ENCODE measurements around the gene TAX1BP3.

TAX1BP3 gene

DNA sequence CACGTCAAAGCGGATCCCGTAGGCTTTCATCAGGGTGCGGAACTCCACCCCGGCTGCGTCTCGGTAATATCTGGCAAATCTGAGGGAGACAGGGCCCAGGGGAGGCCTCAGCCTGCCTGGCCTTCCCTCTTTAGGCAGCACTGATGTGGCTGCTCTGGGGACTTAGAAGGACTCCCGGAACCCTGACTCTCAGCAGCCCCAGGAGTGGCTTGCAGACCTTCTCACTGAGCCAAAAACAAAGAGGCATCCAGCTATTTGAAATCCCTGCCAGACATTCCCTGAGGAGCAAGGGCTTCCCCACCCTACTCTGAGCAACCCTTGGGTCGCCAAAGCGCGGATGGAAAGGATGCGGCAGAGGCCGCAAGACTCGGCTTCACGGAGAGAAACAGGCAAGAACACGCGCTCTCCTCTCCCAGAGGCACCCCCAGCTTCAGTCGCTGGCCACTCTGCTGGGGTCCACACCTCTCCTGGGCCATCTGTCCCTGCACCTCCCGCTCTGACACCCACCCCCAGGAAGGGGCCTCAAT lies 19.7 kb upstream of the TAX1BP3 start:
- DNase-seq (ENCODE audit: low read depth): no peak

DNA sequence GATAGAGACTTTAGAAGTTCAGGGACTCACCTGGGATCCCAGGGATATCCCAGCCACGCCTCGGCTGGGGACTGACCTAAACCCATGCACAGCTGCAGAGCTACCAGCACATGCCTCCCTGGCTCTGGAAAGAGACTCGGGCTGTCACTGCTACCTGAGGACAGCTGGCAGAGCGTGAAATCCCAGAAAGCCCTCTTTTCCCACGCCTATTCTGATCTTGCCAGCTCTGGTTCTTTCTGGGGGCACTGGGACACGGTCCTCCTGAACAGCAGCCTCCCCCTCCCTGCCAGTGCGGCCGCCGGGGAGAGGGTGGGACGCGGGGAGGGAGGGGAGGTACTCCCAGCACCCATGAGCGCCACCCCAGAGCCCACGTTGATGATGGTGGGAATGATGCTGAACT lies 16.8 kb upstream of the TAX1BP3 start:
- DNase-seq (ENCODE audit: low read depth): no peak

DNA sequence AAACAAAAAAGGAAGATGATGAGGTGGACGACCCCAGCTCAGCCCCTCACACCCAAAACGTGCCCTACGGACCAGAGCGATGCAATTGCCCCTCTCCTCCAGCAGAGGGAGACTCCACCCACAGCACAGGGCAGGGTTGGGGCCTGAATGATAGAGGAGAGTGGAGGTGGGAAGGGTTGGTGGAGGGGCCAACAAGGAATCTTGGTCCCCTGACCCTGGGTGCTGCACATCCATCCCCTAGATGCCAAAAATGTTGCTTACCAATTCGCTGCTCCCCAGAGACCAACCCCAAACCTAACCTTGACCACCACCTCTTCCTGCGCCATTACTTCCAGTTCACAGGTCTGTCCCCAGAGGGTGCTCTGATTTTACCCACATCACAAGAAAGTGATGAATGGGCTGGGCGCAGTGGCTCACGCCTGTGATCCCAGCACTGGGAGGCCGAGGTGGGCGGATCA lies 14.7 kb upstream of the TAX1BP3 start:
- no peak for DNase-seq (ENCODE audit: low read depth)

DNA sequence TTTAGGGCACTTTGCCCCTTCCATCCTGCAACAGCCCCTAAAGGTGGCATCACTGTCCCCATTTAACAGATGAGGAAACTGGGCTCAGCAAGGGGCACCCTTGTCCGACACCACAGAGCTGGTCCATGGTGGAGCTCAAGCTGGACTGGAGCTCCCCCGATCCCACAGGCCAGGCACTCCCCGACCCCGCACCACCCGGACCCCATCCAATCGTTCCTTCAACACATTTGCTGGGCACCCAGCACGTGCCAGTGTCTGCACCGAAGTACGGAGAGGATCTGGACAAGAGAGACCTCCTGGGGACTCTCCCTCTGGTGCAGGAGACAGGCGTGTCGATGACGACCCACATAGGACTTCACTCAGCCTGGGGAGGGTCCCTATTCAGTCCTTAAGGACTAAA lies 13.7 kb upstream of the TAX1BP3 start:
- DNase-seq (ENCODE audit: low read depth): no peak

DNA sequence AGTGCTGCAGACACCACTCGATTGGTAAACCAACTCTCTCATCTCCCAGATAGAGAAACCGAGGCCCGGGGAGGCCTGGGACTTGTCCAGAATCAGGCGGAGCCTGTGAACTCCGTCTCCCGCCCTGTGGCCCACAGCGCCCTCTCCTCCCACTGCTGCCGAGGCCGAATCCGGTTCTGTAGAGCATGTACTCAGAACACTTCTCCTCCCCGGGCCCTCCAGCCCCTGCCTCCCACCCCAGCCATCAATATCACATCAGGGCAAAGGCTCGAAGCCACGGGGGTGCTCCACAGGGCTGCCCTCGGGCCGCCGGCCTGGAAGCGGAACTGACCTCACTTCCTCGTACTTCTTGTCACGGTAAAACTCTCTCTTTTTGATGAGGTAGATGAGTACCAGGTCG lies 13.2 kb upstream of the TAX1BP3 start:
- DNase-seq (ENCODE audit: low read depth): no peak

DNA sequence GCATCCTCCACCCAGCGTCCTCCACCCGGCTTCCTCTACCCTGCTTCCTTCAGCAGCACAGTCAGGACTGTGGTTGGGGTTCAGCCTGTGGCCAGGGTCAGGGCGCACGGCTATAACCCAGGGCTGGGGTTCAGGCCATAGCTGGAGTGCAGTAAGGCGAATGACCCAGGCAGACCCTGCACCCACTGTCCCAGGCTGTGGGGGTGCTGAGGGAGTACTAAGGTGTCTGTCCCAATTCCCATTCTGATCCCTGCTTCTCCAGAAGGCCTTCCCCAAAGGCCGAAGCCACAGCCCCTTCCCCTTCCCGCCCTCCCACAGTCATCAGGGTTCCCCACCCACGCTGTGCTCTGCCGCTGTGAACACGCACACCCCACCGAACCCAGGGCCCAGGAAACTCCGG lies 12.7 kb upstream of the TAX1BP3 start:
- no peak for DNase-seq (ENCODE audit: low read depth)

DNA sequence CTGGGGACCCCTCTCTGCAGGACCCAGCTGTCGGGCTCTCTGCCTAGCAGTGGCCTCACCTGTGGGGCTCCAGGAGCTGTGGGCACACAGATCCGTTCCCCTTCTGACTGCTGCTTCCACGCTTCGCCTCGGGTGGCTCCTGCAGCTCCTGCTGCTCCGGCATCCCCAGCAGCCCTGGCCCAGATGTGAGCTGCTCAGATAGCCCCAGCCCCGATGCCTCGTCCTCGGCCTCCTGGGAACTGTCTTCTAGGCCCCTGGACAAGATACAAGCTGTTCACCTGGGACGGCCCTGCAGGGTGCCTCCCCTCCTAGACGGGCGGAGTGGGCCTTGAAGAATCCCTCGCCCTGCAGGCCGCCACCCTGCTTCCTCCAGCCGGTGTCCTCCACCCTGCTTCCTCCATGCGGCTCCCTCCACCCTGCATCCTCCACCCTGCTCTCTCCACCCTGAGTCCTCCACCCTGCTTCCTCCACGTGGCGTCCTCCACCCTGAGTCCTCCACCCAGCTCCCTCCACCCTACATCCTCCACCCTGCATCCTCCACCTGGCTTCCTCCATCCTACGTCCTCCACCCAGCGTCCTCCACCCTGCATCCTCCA lies 11.3 kb upstream of the TAX1BP3 start:
- DNase-seq (ENCODE audit: low read depth): no peak

DNA sequence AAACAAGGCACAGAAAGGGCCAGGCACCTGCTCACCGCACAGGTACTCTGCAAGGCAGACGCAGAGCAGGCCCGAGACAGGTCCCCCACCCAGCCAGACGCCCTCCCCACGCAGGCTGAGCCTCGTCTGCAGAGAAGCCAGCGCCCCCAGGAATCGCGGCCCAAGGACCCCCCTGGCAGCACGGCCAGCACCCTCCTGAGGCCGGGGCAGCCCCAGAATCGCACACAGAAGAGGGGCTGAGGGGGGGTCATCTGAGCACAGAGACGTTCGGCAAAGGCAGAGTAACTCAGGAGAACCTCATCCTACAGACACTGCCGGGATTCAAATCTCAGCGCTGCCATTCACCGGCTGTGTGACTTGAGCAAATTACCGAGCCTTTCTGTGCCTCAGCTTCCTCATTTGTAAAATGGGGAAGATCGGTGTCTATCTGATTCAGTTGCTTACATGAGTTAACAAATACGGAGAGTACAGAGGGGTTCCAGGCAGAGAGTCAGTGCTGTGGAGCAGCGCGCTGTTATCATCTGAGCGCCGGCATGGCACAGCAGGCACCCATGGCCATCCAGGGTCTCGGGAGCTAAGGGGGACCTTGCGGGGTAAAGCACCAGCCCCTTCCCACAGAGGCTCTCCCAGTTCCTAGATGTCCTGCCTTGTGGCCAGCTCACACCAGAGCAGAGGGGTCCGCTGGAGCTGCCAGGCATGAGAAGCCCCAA lies 10.6 kb upstream of the TAX1BP3 start:
- no peak for DNase-seq (ENCODE audit: low read depth)

DNA sequence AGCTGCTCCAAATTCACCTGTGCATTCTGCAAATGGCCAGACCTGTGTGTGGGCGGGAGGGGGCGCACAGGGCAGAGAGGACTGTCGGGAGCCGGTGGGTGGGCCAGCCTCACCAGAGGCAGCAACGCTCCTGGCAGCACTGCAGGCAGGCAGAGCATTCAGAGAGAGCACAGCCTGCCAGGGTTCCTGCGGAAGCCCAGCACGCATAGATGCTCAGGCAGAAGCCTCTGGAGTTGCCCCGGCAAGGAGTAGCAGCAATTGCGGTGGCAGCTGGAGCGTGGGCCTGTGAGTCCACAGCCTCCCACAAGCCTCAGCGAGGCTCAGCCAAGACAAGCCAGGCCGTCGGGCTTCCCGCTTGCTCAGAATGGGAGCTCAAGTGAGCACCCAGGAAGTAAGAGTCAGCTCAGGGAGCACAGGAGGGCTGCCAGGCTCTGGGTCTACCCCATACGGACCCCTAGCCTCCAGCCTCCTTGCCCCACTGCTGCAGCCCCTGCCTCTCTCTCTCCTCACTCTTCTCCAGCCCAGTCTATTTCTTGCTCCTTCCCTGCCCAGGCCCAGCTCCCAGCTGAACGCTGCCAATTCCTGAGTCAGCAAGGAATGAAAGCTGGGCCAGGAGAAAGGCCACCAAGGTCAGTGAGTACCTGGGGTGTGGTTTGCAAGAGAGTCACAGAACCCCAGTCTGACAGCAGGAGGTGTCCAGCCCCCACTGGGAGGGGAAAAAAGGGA lies 9.9 kb upstream of the TAX1BP3 start:
- DNase-seq (ENCODE audit: low read depth): no peak

DNA sequence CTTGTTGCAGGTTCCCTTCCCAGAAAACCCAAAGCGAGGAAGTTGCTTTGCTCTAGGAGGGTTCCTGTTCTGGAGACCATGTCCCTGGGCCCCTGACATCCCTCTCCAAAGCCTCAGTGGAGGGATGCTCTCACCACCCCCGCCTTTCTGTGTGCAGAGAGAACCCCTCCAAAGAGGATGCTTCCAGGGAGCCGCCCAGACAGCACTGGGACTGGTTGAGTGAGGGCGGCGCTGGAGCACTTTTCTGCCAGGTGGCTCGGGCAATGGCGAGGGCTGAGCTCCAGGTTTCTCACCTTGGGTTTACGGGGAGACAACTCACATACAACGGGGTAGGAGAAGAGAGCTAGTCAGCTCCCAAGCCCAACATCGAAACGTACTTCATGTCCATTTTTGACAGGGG lies 7.5 kb upstream of the TAX1BP3 start:
- DNase-seq (ENCODE audit: low read depth): no peak

DNA sequence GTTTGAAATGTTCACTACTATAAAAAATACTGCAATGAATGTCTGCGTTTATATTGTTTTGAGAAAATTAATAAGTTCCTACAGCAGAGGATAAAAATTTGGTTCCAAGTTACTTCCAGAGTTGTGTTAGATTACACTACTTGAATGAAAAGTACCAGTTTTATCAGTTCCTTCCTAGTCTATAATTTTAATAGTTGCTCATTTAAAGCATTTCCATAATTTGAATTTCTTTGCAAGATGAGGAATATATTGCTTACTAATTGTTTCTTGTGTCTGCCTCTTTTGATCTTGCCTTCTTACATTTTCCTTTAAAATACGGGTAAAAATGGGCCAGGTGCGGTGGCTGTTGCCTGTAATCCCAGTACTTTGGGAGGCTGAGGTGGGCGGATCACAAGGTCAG lies 4.2 kb upstream of the TAX1BP3 start:
- DNase-seq (ENCODE audit: low read depth): no peak

DNA sequence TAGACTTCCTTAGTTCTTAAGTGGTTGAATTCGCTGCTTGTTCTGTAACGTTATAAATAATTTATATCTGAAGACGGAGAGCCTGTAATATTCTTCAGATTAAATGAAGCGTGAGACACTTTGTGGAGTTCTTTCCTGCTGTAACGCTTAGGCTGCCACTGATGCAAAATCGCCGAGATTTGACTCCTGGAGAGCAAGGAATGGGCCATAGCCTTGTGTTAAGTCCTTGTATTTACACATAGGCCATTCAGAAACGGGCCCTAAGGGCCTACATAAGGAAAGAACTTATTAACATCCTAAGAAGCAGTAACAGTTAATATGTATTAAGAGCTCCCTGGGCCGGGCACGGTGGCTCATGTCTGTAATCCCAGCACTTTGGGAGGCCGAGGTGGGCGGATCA lies 1.2 kb upstream of the TAX1BP3 start:
- DNase-seq (ENCODE audit: low read depth): no peak

DNA sequence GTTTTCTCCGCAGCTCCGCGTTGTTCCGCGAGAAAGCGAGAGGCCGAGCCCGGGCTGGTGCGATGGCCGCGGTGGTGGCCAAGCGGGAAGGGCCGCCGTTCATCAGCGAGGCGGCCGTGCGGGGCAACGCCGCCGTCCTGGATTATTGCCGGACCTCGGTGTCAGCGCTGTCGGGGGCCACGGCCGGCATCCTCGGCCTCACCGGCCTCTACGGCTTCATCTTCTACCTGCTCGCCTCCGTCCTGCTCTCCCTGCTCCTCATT lies 638 bp upstream of the TAX1BP3 start:
- no peak for DNase-seq (ENCODE audit: low read depth)

DNA sequence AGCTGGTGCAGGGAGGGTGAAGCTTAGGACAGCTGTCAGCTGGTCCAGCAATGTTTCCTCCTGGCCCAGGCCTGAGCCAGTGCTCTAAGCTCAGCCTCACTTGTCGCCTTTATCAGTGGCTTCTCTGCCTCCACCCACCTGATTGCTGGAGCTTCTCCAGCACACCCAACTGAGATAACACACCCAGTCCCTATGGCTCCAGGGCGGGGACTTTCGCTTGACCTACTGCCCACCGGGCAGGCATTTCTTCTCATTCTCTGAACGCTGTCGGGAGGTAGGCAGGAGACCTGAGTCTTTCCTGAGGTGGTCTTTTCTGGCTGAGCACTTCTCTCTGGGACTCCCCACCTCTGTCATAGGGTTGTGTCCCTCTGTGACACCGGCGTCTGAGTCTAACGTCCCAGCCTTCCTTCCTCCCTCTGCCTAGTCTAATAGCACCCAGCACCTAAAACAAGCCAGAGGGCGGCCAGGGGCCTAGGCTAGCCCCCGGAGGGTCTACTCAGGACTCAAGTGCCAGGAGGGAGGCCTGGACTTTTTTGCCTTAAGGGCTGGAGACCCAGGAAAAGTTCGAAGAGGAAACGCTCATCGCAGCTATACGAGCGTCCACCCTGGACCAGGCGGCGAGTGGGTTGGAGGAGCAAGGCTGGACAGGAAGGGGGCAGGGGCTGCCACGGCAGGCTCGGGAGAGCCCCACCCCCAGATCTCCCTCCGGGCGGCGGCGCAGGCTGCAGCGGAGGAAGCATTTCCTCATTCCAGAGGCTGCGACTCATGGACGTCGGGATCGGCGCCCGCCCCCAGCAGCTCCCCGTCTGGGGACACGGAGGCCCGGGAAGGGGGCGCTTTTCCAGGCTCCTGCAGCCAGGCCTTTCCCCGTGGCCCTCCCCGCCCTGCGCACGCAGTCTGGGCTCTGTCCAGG lies 756 bp downstream of the TAX1BP3 start:
- peak; percentile 93 for DNase-seq (ENCODE audit: low read depth)

DNA sequence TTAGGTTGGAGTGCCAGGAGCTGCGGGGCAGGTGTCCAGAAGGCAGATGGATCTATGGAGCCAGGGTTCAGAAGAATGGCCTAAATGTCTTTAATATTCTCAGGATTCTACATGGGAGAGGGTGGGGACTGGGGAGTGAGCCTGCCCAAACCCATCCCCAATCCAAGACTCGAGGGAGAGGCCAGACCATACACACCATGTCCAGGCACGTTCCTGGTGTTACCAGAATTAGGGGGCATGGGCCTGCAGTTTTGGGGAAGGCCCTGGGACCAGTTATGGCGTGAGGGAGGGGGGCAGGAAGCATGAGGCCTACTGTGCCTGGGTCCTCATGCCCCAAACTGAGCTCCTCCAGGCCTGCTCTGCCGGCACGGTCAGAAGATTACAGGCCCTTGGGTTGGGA lies 1.9 kb downstream of the TAX1BP3 start:
- no peak for DNase-seq (ENCODE audit: low read depth)

DNA sequence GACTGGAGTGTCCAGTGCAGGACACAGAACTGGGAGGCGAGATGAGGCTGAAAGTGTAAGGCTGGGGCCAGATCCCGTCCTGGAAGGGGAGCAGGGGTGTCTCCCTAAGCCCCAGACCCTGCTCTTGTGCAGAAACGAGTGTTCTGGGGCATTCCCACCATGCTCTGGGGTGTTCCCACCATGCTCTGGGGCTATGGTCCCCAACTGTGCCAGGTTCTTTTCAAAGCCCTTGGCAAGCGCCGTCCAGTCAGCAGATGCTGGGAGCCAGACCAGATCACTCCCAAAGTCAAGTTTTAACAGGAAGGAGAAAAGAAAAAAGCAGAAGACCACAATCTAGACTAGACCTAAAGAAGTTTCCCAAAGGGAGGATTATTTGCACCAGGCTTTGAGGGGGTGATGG lies 2.5 kb downstream of the TAX1BP3 start:
- DNase-seq (ENCODE audit: low read depth): no peak

DNA sequence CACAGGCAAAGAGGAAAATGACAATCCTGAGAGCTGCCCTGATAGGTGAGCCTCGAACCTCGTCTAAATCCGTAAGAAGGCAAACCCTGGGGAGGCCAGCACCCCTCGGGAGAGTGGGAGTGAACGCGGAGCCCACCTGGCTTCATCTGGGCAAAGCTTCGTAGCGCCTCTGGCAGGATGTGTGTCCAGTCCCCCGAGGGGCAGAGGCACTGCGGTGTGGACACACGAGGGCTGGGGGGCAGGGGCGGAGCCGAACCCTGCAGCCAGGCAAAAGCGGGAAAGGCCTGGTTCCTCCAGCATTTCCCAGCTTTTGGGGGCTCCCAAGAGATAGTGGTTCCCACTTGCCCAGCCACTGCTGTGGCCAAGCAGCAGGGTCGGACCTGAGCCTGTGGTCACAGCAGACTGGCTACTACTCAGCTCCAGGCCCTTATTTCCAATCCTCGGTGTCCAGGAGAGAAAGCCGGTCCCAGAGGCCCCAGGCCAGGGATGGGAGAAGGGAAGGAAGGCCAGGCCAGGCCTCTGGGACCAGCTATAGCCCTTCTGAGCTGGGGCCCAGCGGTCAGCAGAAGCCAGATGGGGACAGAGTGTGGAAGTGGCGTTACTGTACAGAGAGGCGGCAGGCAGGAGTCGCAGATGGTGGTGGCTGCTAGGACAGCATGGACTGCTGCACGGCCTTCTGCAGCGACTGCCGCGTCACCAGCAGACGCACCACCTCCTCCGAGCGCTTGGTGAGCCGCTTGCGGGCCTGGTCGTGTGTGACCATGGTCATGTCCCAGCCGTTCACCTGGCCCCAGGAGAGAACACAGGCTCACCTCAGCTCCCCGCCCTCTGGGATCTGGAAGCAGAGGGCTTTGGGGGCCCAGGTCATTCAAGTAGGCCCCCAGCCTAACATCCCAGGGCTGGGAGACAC lies 5.0 kb downstream of the TAX1BP3 start:
- no peak for DNase-seq (ENCODE audit: low read depth)

DNA sequence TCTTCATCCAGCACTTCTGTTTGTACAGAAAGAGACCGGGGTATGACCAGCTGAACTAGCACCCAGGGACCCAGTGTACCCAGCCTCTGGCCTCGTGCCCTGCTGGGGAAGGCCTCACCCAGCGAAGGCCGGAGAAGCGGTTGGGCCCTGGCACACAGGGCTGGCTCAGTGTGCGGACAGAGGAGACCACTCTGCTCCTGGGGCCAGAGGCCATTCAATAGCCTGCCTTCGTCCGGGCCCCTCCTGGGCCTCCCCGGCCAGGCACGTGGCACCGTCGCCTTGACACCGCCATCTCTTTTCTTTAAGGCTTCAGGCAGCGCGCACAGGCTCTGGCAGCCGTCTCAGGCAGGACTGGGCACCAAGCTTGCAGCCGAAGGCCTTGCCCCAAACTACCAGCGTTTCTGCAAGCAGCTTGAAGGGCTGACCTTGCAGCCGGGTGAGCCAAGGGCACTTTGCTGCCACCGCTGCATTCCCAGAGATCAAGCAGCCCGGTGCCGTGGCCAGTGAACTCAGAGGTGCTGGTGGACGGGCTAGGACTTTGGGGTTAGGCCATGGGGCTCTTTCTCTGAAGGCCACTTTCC lies 8.0 kb downstream of the TAX1BP3 start:
- no peak for DNase-seq (ENCODE audit: low read depth)

DNA sequence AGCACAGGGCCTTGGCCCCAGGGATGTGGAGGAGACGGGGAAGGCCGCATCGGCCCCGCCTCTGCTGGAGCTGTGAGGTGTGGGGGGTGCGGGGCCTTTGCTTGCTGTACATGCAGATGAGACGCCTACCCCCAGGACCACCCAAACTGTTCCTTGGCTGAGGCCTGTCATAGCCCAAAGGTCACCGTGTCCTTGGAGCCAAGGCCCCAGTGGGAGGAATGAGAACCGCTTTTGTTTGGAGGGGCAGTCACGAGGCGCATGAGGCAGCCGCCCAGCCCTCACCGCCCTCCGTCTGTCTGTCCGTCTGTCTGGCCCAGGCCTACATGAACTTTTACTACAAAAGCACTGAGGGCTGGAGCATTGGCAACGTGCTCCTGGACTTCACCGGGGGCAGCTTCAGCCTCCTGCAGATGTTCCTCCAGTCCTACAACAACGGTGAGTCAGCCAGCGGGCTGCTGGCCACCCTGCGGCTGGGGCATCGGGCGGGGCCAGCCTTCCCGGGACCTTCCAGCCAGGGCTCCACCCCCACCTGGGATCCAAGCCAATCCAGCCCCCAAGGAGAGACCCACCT lies 8.8 kb downstream of the TAX1BP3 start:
- DNase-seq (ENCODE audit: low read depth): peak; percentile 83

DNA sequence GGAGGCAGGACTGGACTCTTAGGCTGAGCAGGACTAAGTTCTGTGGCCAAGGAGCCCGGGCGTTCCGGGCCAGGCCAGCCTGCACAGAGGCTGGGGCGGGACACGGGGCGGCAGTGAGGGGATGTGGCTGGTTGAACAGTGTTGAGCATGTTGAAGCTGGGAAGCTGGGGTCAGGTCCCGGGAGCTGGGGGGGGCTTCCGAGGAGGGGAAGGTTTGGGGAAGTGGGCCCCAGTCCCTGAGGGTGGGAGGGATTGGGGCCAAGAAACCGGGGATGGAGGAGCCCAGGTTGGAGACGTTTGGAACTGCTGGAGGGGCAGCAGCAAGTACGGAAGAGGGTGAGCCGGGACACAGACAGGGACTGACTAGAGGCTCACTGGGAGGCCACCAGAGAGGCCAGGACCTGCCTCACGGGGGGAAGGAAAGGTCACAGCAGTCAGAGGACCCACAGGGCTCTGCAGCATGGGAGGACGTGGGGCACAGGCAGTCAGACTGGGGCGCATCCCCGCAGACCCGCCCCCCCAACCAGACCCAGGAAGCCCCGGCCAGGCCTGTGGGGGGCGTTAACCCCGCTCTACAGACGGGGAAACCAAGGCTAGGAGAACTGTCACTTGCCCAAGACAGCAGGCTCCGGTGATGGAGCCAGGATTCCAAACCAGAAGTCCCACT lies 9.5 kb downstream of the TAX1BP3 start:
- DNase-seq (ENCODE audit: low read depth): no peak
